Measurements from ENCODE around the gene CACNA1C.

The CACNA1C gene

GRCh38 chr12:2013086-2013485, 39.7 kb upstream of the CACNA1C start:
- no peak for TF ChIP-seq CTCF (IDR thresholded peaks at IDR 0.05; ENCODE audit: insufficient read depth, missing control alignments)
- no peak for FAIRE-seq

GRCh38 chr12:2013527-2014223, 39.1 kb upstream of the CACNA1C start:
- TF ChIP-seq CTCF (IDR thresholded peaks at IDR 0.05; ENCODE audit: insufficient read depth, missing control alignments) = no peak
- FAIRE-seq = no peak
- DNase-seq (ENCODE audit: insufficient read length, low spot score) = no peak

More at GRCh38 chr12:2013086-2013485, 39.7 kb upstream of the CACNA1C start:
- DNase-seq (ENCODE audit: insufficient read length, low spot score) = no peak

GRCh38 chr12:2014231-2014630, 38.6 kb upstream of the CACNA1C start:
- no peak for FAIRE-seq
- no peak for TF ChIP-seq CTCF (IDR thresholded peaks at IDR 0.05; ENCODE audit: insufficient read depth, missing control alignments)
- DNase-seq (ENCODE audit: insufficient read length, low spot score) = no peak

GRCh38 chr12:2016862-2017545, 35.8 kb upstream of the CACNA1C start:
- FAIRE-seq (no peak), DNase-seq (ENCODE audit: insufficient read length, low spot score) (no peak)
- TF ChIP-seq CTCF (IDR thresholded peaks at IDR 0.05; ENCODE audit: insufficient read depth, missing control alignments) = no peak

- FAIRE-seq (no peak), DNase-seq (ENCODE audit: insufficient read length, low spot score) (no peak)
- no peak for TF ChIP-seq CTCF (IDR thresholded peaks at IDR 0.05; ENCODE audit: insufficient read depth, missing control alignments)
Measured at GRCh38 chr12:2017546-2018337, 35.0 kb upstream of the CACNA1C start.

- no peak for TF ChIP-seq CTCF (IDR thresholded peaks at IDR 0.05; ENCODE audit: insufficient read depth, missing control alignments)
- FAIRE-seq (no peak), DNase-seq (ENCODE audit: insufficient read length, low spot score) (no peak)
Measured at GRCh38 chr12:2018391-2018790, 34.4 kb upstream of the CACNA1C start.

All from D721Med (cell line).